Thymus (tissue), 11 donors: ENCODE measurements around the gene PEMT. TPM values are rescaled to one million over a fixed set of nuclear protein-coding genes. Genes with fewer than 3 reads are reported as not detected.

Experiments used
- DNase-seq, 9 donors: peaks; one replicate each; pipeline ENCODE4 v3.0.0-alpha.2; 2013; ENCODE audit warnings: low spot score in 9 of 9, low read depth in 6 of 9, missing footprints in 1 of 9
- H3K27ac ChIP-seq, 2 donors: one replicate each; pipeline ENCODE4 v1.5.1; 2013; ENCODE audit warnings: control low read depth in 1 of 2, low read depth in 1 of 2, low read length in 1 of 2, mild to moderate bottlenecking in 1 of 2, moderate library complexity in 1 of 2
- H3K27me3 ChIP-seq, 2 donors: one replicate each; pipeline ENCODE4 v1.5.1; 2013; ENCODE audit warnings: low read length in 1 of 2; ENCODE audit not compliant: control insufficient read depth in 2 of 2, insufficient read depth in 1 of 2
- H3K36me3 ChIP-seq, 2 donors: one replicate each; pipeline ENCODE4 v1.5.1; 2013; ENCODE audit warnings: low read length in 1 of 2, mild to moderate bottlenecking in 1 of 2, moderate library complexity in 1 of 2; ENCODE audit not compliant: control insufficient read depth in 2 of 2, insufficient read depth in 2 of 2
- H3K4me1 ChIP-seq, 2 donors: one replicate each; pipeline ENCODE4 v1.5.1; 2013; ENCODE audit warnings: low read length in 2 of 2; ENCODE audit not compliant: control insufficient read depth in 2 of 2, insufficient read depth in 2 of 2
- H3K4me3 ChIP-seq, 2 donors: one replicate each; pipeline ENCODE4 v1.5.1; 2013; ENCODE audit warnings: low read length in 2 of 2, control low read depth in 1 of 2, mild to moderate bottlenecking in 1 of 2
- H3K9me3 ChIP-seq, 2 donors: one replicate each; pipeline ENCODE4 v1.5.1; 2013; ENCODE audit warnings: low read length in 1 of 2, mild to moderate bottlenecking in 1 of 2; ENCODE audit not compliant: control insufficient read depth in 2 of 2, insufficient read depth in 1 of 2
- WGBS: extraction: QIAGEN DNeasy Blood & Tissue Kit; methylation state at CpG from one replicate; pipeline ENCODE4 v1.1.7; 2013; 5-methylcytosine and 5-hydroxymethylcytosine counted together
- polyA plus RNA-seq: library from polyadenylated mRNA; stranded (reverse); fragments of 200-250 nt; gene quantifications from one replicate; pipeline ENCODE4 v1.2.3, GENCODE V29; 2013
- total RNA-seq: library from RNA; stranded (reverse); fragments of 120-200 nt; gene quantifications from one replicate; pipeline ENCODE4 v1.2.4, GENCODE V29; 2013
- donor health status: healthy.

The PEMT gene
- total and polyA plus RNA-seq, 2 donors: 14.1 to 67.8 TPM

DNA sequence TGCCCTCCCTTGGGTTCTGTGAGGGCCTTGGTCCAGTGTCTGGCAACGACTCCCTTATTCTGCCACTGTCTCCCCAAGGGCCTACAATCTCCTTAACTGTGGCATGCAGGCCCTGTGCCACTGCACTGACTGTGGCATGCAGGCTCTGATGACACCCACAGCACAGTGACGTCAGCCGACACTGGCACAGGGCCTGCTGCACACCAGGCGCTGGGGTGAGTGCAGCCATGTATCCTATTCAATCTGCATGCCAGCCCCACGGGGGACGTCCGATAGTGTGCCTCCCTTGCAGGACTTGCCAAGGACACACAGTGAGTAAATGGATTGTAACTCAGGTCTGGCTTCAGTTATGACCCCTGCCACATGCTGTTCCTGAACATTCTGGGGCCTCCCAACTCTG lies 55.6 kb downstream of the PEMT start:
- H3K27ac ChIP-seq: no peak overlapping the region
- WGBS: 96% methylated on average over 7 of the region's 7 CpGs
- H3K9me3 ChIP-seq: no peaks in the 10 kb centered on the region
- H3K4me1 ChIP-seq: peaks cover 0 to 11% of the 10 kb centered on the region in 2 donors
- no peak for DNase-seq
- no peak overlapping the region for H3K4me3 ChIP-seq
- H3K27me3 ChIP-seq: no peaks in the 10 kb centered on the region
- H3K36me3 ChIP-seq: no peaks in the 10 kb centered on the region

DNA sequence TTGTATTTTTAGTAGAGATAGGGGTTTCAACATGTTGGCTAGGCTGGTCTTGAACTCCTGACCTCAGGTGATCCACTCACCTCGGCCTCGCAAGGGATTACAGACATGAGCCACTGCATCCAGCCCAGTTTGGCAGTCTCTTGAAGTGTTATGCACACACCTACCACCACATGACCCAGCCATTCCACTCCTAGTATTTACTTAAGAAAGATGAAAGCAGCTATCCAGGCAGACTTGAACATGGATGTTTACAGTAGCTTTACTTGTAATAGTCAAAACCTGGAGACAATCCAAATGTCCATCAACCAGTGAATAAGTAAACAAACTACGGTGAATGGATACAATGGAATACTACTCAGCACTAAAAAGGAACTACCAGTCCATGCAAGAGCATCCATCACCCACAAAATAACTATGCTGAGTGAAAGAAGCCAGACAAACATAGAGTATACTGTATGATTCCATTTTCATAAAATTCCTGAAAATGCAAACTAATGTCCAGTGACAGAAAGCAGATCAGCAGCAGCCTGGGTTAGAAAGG lies 57.5 kb downstream of the PEMT start:
- 98% methylated on average over 3 of the region's 3 CpGs for WGBS
- Histone ChIP-seq H3K4me1 (no peaks in the 10 kb centered on the region), H3K27ac (no peak overlapping the region), H3K27me3 (no peaks in the 10 kb centered on the region), H3K9me3 (no peaks in the 10 kb centered on the region), H3K4me3 (no peak overlapping the region), H3K36me3 (no peaks in the 10 kb centered on the region)
- DNase-seq: no peak

DNA sequence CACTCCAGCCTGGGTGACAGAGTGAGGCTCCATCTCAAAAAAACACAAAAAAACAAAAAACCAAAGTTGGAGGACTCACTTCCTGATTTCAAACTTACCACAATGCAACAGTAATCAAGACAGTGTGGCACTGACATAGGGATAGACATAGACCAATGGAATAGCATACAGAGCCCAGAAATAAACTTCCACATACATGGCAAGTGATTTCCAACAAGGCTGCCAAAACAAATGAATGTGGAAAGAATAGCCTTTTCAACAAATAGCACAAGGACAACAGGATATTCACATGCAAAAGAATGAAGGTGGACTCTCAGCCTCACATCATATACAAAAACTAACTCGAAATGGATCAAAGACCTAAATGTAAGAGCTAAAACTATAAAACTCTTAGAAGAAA lies 58.5 kb downstream of the PEMT start:
- DNase-seq: no peak
- no peak overlapping the region for H3K4me3 ChIP-seq
- H3K27me3 ChIP-seq: no peaks in the 10 kb centered on the region
- H3K4me1 ChIP-seq: no peaks in the 10 kb centered on the region
- H3K27ac ChIP-seq: no peak overlapping the region
- no peaks in the 10 kb centered on the region for H3K36me3 ChIP-seq
- no peaks in the 10 kb centered on the region for H3K9me3 ChIP-seq
- WGBS: 98% methylated on average over 1 of the region's 1 CpG

DNA sequence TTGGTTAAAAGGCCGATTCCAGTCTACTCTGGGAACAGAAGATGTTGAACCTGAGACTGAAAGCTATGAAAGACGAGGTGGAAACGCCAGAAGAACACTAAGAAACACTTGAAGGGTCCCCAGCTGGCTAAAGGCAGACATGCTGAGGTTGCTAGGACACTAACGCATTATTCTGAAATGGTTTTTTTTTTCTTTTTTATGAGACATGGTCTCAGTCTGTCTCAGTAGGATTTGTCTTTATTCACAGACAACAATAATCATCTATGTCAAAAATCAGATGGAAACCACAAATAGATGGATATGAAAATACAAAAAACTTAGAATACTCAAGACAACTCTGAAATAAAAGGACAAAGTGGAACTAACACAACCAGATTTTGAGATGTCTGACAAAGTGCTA lies 60.4 kb downstream of the PEMT start:
- WGBS: 97% methylated on average over 4 of the region's 4 CpGs
- Histone ChIP-seq H3K27me3 (no peaks in the 10 kb centered on the region), H3K9me3 (no peaks in the 10 kb centered on the region), H3K27ac (no peak overlapping the region), H3K4me1 (no peaks in the 10 kb centered on the region), H3K36me3 (no peaks in the 10 kb centered on the region), H3K4me3 (no peak overlapping the region)
- DNase-seq: no peak

DNA sequence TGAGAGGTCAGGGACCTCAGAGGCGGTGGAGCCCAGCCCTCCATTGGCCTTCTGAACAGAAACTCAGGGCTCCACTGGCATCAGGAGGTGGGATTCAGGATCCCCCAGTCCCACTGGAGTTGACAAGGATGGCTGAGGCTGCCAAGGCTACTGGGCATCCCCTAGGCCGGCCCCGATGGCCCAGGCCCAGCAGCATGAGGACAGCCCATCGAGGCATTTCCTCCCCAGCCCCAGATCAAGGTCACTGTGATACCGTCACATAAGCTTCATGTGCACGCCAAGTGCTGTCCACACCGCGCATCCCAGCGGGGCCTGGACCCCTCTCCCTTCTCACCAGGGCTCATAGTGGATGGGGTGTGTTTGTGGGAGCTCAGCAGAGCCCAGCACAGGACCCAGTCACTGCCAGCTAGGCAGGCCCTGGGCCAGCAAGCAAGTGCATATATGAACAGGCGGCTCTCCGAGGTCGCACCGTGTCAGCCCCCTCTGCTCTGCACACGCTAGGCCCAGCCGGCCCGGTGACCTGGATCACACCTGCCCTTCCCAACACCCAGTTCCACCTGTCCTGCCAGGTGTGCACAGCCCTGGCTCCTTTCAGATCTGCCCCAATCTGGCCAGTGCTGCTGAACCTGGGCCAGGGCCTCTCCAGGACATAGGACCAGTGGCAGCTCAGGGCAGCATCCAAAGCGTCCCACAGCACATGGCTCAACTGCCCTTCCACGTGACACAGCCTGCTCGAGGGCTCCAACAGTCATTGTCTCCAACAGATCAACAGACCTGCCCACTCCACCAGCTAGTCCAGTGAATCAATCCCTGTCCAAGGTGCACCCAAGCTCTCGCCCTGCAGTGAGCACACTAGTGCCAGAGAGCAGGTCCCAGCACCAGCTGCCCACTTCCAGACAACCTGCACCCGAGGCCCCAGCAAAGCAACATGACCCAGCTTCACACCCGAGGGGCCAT lies 62.5 kb downstream of the PEMT start:
- Histone ChIP-seq H3K27ac (no peak overlapping the region), H3K4me3 (no peak overlapping the region), H3K27me3 (no peaks in the 10 kb centered on the region), H3K36me3 (no peaks in the 10 kb centered on the region), H3K4me1 (peaks cover 0 to 5% of the 10 kb centered on the region in 2 donors), H3K9me3 (no peaks in the 10 kb centered on the region)
- WGBS: 96% methylated on average over 22 of the region's 22 CpGs
- DNase-seq: no peak

DNA sequence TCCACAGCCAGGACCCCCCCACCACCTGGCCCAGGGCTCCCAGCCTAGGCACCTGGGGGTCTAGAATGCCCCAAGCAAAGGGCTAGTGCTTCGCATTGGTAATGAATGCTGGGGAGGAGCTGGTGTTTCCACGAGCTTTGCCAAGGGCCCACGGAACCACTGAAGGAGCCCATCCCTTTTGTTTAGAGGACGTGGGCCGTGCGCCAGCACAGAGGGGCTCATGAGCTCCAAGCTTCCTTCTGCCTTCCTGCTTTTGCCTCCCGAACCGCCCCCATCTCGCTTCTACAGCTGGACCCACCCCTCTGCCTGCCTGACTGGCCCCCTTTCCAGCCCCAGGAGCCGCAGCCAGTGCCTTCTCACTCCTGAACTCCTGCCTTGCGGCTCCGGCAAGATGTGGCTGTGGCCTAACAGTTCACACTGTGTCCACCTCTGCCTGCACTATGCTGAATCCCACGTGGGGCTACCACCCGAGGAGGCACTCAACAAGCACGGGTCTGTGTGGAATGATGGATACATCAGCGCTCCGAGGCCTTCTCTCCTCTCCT lies 63.5 kb downstream of the PEMT start:
- peaks cover 0 to 10% of the 10 kb centered on the region in 2 donors for H3K4me1 ChIP-seq
- no peaks in the 10 kb centered on the region for H3K27me3 ChIP-seq
- no peaks in the 10 kb centered on the region for H3K9me3 ChIP-seq
- no peak overlapping the region for H3K27ac ChIP-seq
- WGBS: 96% methylated on average over 17 of the region's 17 CpGs
- no peaks in the 10 kb centered on the region for H3K36me3 ChIP-seq
- DNase-seq: no peak
- H3K4me3 ChIP-seq: no peak overlapping the region

DNA sequence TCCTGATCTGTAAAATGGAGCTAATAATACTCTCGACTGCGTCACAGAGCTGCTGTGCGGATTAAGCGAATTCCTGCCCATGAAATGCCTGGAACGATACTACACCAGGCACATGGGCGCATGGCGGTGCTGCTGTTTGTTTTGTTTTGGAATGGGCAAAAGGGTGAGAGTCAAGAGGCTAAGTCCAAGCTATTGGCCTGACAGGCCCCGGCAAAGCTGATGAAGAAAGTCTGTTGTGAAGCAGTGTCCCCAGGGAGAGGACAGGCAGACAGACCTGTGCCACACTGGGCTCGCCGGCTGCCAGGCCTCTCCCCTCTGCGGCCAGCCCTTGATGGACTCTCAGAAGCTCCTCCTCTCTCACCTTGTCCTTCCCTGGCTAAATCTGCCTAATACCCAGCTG lies 64.0 kb downstream of the PEMT start:
- Histone ChIP-seq H3K27ac (no peak overlapping the region), H3K27me3 (no peaks in the 10 kb centered on the region), H3K4me3 (no peak overlapping the region), H3K4me1 (peaks cover 0 to 15% of the 10 kb centered on the region in 2 donors), H3K36me3 (no peaks in the 10 kb centered on the region), H3K9me3 (no peaks in the 10 kb centered on the region)
- no peak for DNase-seq
- 99% methylated on average over 11 of the region's 11 CpGs for WGBS

DNA sequence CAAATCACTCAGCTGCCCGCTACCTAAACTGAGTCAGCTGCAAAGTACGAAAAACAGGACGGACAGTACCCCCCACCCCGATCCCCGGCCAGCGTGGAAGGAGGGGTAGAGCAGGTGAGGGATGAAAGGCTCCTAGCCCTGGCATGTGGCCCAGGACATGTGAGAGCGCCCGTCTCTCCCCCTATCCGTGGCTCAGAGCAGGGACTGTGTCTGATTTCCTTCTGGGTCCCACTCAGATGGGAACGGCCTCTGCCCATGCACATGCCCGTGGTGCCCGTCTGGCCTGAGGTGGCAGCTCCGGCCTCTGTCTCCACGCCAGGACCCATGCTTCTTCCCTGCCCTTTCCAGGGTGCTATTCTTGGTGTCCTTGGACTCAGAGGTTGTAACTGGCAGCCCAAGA lies 65.1 kb downstream of the PEMT start:
- H3K27ac ChIP-seq: no peak overlapping the region
- no peak for DNase-seq
- H3K4me1 ChIP-seq: peaks cover 0 to 24% of the 10 kb centered on the region in 2 donors

DNA sequence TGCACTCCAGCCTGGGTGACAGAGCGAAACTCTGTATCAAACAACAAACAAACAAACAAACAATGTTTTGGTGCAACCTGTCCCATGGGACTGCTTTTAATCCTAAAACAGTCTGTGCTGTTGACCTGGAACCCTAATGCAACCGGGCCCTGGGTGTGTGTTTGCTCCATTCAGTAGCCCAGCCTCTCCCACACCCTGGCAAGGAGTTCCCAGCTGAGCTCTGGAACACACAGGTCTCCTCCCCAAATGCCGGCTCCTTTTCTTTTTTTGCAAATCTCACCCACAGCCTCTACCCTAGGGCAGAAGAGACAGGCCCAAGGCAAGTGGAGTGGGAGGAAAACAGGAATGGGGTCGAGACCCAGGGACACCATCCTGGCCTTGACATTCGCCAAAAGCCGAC lies 65.6 kb downstream of the PEMT start:
- WGBS: 93% methylated on average over 6 of the region's 6 CpGs
- Histone ChIP-seq H3K4me3 (no peak overlapping the region), H3K36me3 (no peaks in the 10 kb centered on the region), H3K27ac (no peak overlapping the region), H3K27me3 (no peaks in the 10 kb centered on the region), H3K4me1 (peaks cover 0 to 24% of the 10 kb centered on the region in 2 donors), H3K9me3 (no peaks in the 10 kb centered on the region)
- DNase-seq: no peak

More for the DNA sequence above, 65.1 kb downstream of the PEMT start:
- no peaks in the 10 kb centered on the region for H3K36me3 ChIP-seq
- H3K27me3 ChIP-seq: no peaks in the 10 kb centered on the region
- 93% methylated on average over 14 of the region's 14 CpGs for WGBS
- no peaks in the 10 kb centered on the region for H3K9me3 ChIP-seq
- no peak overlapping the region for H3K4me3 ChIP-seq
